ENCODE measurements around the gene HP1BP3.
"Not testable (repeated sequence)": the region's sequence is repeated elsewhere in the genome, so short reads cannot be mapped to it uniquely, and the experiment has no call there.

HP1BP3 gene

GRCh38 chr1:20727746-20728316, 59.3 kb downstream of the HP1BP3 start:
- no peak for DNase-seq (ENCODE audit: low read depth, low spot score)

- DNase-seq (ENCODE audit: low read depth, low spot score): no peak
Measured at GRCh38 chr1:20726932-20727745, 60.0 kb downstream of the HP1BP3 start.

GRCh38 chr1:20726118-20726911, 60.8 kb downstream of the HP1BP3 start:
- DNase-seq (ENCODE audit: low read depth, low spot score): no peak

GRCh38 chr1:20725189-20726117, 61.7 kb downstream of the HP1BP3 start:
- no peak for DNase-seq (ENCODE audit: low read depth, low spot score)

- DNase-seq (ENCODE audit: low read depth, low spot score): no peak
Measured at GRCh38 chr1:20724364-20725188, 62.5 kb downstream of the HP1BP3 start.

GRCh38 chr1:20723537-20724363, 63.4 kb downstream of the HP1BP3 start:
- DNase-seq (ENCODE audit: low read depth, low spot score): no peak

GRCh38 chr1:20723159-20723536, 64.0 kb downstream of the HP1BP3 start:
- DNase-seq (ENCODE audit: low read depth, low spot score): no peak

GRCh38 chr1:20721117-20722061, 65.7 kb downstream of the HP1BP3 start:
- no peak for DNase-seq (ENCODE audit: low read depth, low spot score)

GRCh38 chr1:20720631-20721091, 66.4 kb downstream of the HP1BP3 start:
- no peak for DNase-seq (ENCODE audit: low read depth, low spot score)

- DNase-seq (ENCODE audit: low read depth, low spot score): no peak
Measured at GRCh38 chr1:20719871-20720620, 67.1 kb downstream of the HP1BP3 start.

- no peak for DNase-seq (ENCODE audit: low read depth, low spot score)
Measured at GRCh38 chr1:20719261-20719660, 67.8 kb downstream of the HP1BP3 start.

- not testable (repeated sequence) for DNase-seq (ENCODE audit: low read depth, low spot score)
Measured at GRCh38 chr1:20718343-20718882, 68.7 kb downstream of the HP1BP3 start.

- DNase-seq (ENCODE audit: low read depth, low spot score): no peak
Measured at GRCh38 chr1:20717452-20718342, 69.4 kb downstream of the HP1BP3 start, which contains the start of gene KIF17. TSS of gene KIF17 (minus strand) at chr1:20718007. CDS start at chr1:20717706, 301 bp downstream.

GRCh38 chr1:20716232-20716631, 70.9 kb downstream of the HP1BP3 start:
- no peak for DNase-seq (ENCODE audit: low read depth, low spot score)

GRCh38 chr1:20715406-20715805, 71.7 kb downstream of the HP1BP3 start:
- no peak for DNase-seq (ENCODE audit: low read depth, low spot score)

GRCh38 chr1:20713440-20713839, 73.7 kb downstream of the HP1BP3 start:
- DNase-seq (ENCODE audit: low read depth, low spot score): no peak

All from activated CD4-positive, CD25-positive, alpha-beta regulatory T cell treated with anti-CD3 and anti-CD28 coated beads, Interleukin-2, amount 50 U/mL, for 16 hours (primary cell).